Endothelial cell of umbilical vein (primary cell): ENCODE measurements around the gene CARD11. TPM values are rescaled to one million over a fixed set of nuclear protein-coding genes. Genes with fewer than 3 reads are reported as not detected.

Experiments
- BruUV-seq: library from RNA; stranded (reverse); fragments of 400-500 nt; replicated peaks from 2 replicates; lab custom pipeline; 2021; lab: Mats Ljungman, UMichigan
- CTCF ChIA-PET: fragments of 300-600, 350-600 bp; sonication (Branson Sonifier 250); formaldehyde crosslinking; loops from one replicate; lab custom pipeline; 2021; ENCODE audit warnings: antibody characterized with exemption, inconsistent platforms; lab: Charles Lee
- POLR2A ChIA-PET: fragments of 300-600, 350-600 bp; sonication (Branson Sonifier 250); formaldehyde crosslinking; loops from one replicate; lab custom pipeline; 2021; ENCODE audit warnings: antibody characterized with exemption, inconsistent platforms; lab: Charles Lee
- DNase-seq: peaks from one replicate; pipeline ENCODE4 v3.0.0-alpha.2; 2011; ENCODE audit warnings: low read depth, low spot score
- FAIRE-seq: peaks from 2 replicates; lab custom pipeline; 2011; peaks lifted over from hg19 to GRCh38; lab: Jason Lieb, UNC
- H2AFZ ChIP-seq: 2 replicates; pipeline ENCODE4 v1.6.0; 2012; ENCODE audit warnings: low read depth, low read length, control low read depth, inconsistent platforms
- H3K27ac ChIP-seq: 2 replicates; pipeline ENCODE4 v1.5.1; 2011; ENCODE audit warnings: low read depth, mild to moderate bottlenecking, control low read depth, low read length, moderate library complexity; ENCODE audit not compliant: insufficient read depth
- H3K27me3 ChIP-seq, 2 experiments: 2 replicates each; pipeline versions ENCODE4 v1.6.0 to v1.6.1; 2011; ENCODE audit warnings: low read length in 2 of 2, mixed read lengths in 1 of 2; ENCODE audit not compliant: control insufficient read depth in 2 of 2, insufficient read depth in 2 of 2
- H3K36me3 ChIP-seq, 2 experiments: 2 replicates in 1 of 2; 3 replicates in 1 of 2; pipeline ENCODE4 v1.5.1; 2011; ENCODE audit warnings: low read length in 2 of 2, mild to moderate bottlenecking in 1 of 2, moderate library complexity in 1 of 2; ENCODE audit not compliant: control insufficient read depth in 2 of 2, insufficient read depth in 2 of 2; ENCODE audit errors: extremely low read depth in 1 of 2
- H3K4me1 ChIP-seq: 3 replicates; pipeline ENCODE4 v1.5.1; 2011; ENCODE audit warnings: mild to moderate bottlenecking, low read length; ENCODE audit not compliant: control insufficient read depth, insufficient read depth; ENCODE audit errors: extremely low read depth
- H3K4me2 ChIP-seq: 2 replicates; pipeline ENCODE4 v1.6.1; 2011; ENCODE audit warnings: low read length, control low read depth, mixed read lengths; ENCODE audit not compliant: insufficient read depth
- H3K4me3 ChIP-seq, 3 experiments: fragments of 200-600 bp in 1 of 3; sonication (generic), shearing (Covaris generic) in 1 of 3; replicated peaks in 1 of 3; 2 replicates each; pipeline ENCODE4 v1.5.1; 2011 to 2016; ENCODE audit warnings: control low read depth in 3 of 3, low read length in 3 of 3, mild to moderate bottlenecking in 2 of 3, inconsistent platforms in 1 of 3, low read depth in 1 of 3, moderate library complexity in 1 of 3; ENCODE audit not compliant: insufficient read depth in 1 of 3
- H3K79me2 ChIP-seq: 2 replicates; pipeline ENCODE4 v1.6.0; 2012; ENCODE audit warnings: low read length, inconsistent platforms; ENCODE audit not compliant: control insufficient read depth, insufficient read depth
- H3K9ac ChIP-seq: replicated peaks from 2 replicates; pipeline ENCODE3; 2011; ENCODE audit warnings: low read length, control low read depth; ENCODE audit not compliant: insufficient read depth; ENCODE audit errors: extremely low read depth
- H3K9me1 ChIP-seq: replicated peaks from 3 replicates; pipeline ENCODE4 v1.6.0; 2011; ENCODE audit warnings: mild to moderate bottlenecking, low read length; ENCODE audit not compliant: control insufficient read depth, insufficient read depth; ENCODE audit errors: extremely low read depth
- H3K9me3 ChIP-seq: replicated peaks from 2 replicates; pipeline ENCODE4 v1.5.1; 2012; ENCODE audit warnings: low read length, inconsistent platforms; ENCODE audit not compliant: control insufficient read depth, insufficient read depth
- H4K20me1 ChIP-seq: replicated peaks from 2 replicates; pipeline ENCODE3; 2011; ENCODE audit warnings: mild to moderate bottlenecking, low read length; ENCODE audit not compliant: control insufficient read depth, insufficient read depth; ENCODE audit errors: extremely low read depth
- CTCF ChIP-seq, 2 donors: IDR thresholded peaks; 1 replicate in 1 of 2; 2 replicates in 1 of 2; pipeline ENCODE4 v1.5.1; 2011; ENCODE audit warnings: low read length in 2 of 2, mild to moderate bottlenecking in 2 of 2, moderate library complexity in 2 of 2, control low read depth in 1 of 2, inconsistent platforms in 1 of 2, low read depth in 1 of 2; ENCODE audit not compliant: insufficient read depth in 1 of 2; ENCODE audit errors: extremely low read depth in 1 of 2
- EZH2 ChIP-seq: IDR thresholded peaks from 2 replicates; pipeline ENCODE4 v1.6.1; 2012; ENCODE audit warnings: borderline replicate concordance, low read depth, mild to moderate bottlenecking, moderate library complexity, low read length, inconsistent platforms; ENCODE audit not compliant: severe bottlenecking
- FOS ChIP-seq: IDR thresholded peaks from 2 replicates; pipeline ENCODE4 v1.6.1; 2011; ENCODE audit warnings: mild to moderate bottlenecking, low read length, moderate library complexity, borderline replicate concordance; ENCODE audit not compliant: insufficient read depth
- GATA2 ChIP-seq: IDR thresholded peaks from 2 replicates; pipeline ENCODE4 v1.7.0; 2011; ENCODE audit warnings: low read depth, mild to moderate bottlenecking, moderate library complexity, mixed read lengths, low read length; ENCODE audit not compliant: insufficient read length, insufficient read depth
- JUN ChIP-seq: IDR thresholded peaks from 2 replicates; pipeline ENCODE4 v1.6.1; 2011; ENCODE audit warnings: borderline replicate concordance, low read depth; ENCODE audit not compliant: insufficient read length, insufficient read depth
- MAX ChIP-seq: IDR thresholded peaks from 2 replicates; pipeline ENCODE4 v1.6.1; 2011; ENCODE audit not compliant: insufficient read depth, insufficient read length
- MYC ChIP-seq: IDR thresholded peaks from one replicate; pipeline ENCODE4 v1.6.1; 2011; ENCODE audit warnings: mild to moderate bottlenecking, low read depth, low read length
- POLR2A ChIP-seq: IDR thresholded peaks from 2 replicates; pipeline ENCODE4 v1.6.1; 2012; ENCODE audit warnings: low read depth, mild to moderate bottlenecking, control low read depth, low read length
- POLR2AphosphoS5 ChIP-seq: IDR thresholded peaks from 2 replicates; pipeline ENCODE4 v1.6.1; 2012; ENCODE audit warnings: low read depth, mild to moderate bottlenecking, control low read depth, low read length, moderate library complexity; ENCODE audit not compliant: insufficient read depth
- dilution Hi-C: fragments of 300-500 bp; cut with MboI; formaldehyde crosslinking; loops from one replicate; pipeline ENCODE4 v1.15.0; 2019; ENCODE audit warnings: low sequenced_read_pairs; ENCODE audit not compliant: extremely low pct_ligation_motif_present
- intact Hi-C: fragments of 100-400 bp; cut with micrococcal nuclease; formaldehyde crosslinking; loops from one replicate; pipeline ENCODE4 v1.10.0; 2022
- polyA plus RNA-seq, 4 experiments: library from polyadenylated mRNA; depleted of rRNA in 3 of 4; stranded (reverse) in 3 of 4; unstranded in 1 of 4; fragments of >200 nt; gene quantifications; 2 replicates each; pipeline versions ENCODE4 v1.2.1 to v1.2.3, GENCODE V29; 2011 to 2012; ENCODE audit warnings: missing spikeins in 1 of 4
- total RNA-seq: library from RNA; stranded (reverse); gene quantifications from 2 replicates; pipeline ENCODE4 v1.2.3, GENCODE V29; 2021

CARD11 gene
- total and polyA plus RNA-seq, 2 donors (not counting 3 experiments of a cell fraction or from before 2014, with no cell fraction given) = 20.4 to 41.8 TPM

- H3K4me3 ChIP-seq = no peak overlapping the region
- no peaks in the 10 kb centered on the region for H3K79me2 ChIP-seq
- H3K36me3 ChIP-seq = peaks cover 2 to 3% of the 10 kb centered on the region in 2 experiments
- no peaks in the 10 kb centered on the region for H3K9me3 ChIP-seq
- TF ChIP-seq POLR2AphosphoS5 (no peak), JUN (no peak), CTCF (IDR thresholded peaks at IDR 0.05; ENCODE audit: extremely low read depth in 1 of 2, insufficient read depth in 1 of 2, low read depth in 1 of 2, low read length in 2 of 2) (no peak), GATA2 (no peak), FOS (no peak), MAX (no peak), MYC (no peak), EZH2 (no peak), POLR2A (no peak)
- POLR2A ChIA-PET = no interaction called here
- no TSS peak for BruUV-seq
- H2AFZ ChIP-seq = no peak overlapping the region
- no peak overlapping the region for H3K27ac ChIP-seq
- H3K4me1 ChIP-seq = no peaks in the 10 kb centered on the region
- no peaks in the 10 kb centered on the region for H3K27me3 ChIP-seq
- no peak overlapping the region for H3K4me2 ChIP-seq
- CTCF ChIA-PET = no interaction called here
- DNase-seq (no peak), FAIRE-seq (no peak)
- no peaks in the 10 kb centered on the region for H3K9me1 ChIP-seq
- H3K9ac ChIP-seq = no peak overlapping the region
- intact Hi-C loops (no loop called here), dilution Hi-C loops (no loop called here)
- no peaks in the 10 kb centered on the region for H4K20me1 ChIP-seq
These were observed 130.8 kb downstream of the CARD11 start for GRCh38 chr7:2912684-2913439.
